ENCODE data around the gene STXBP5. TPM values are rescaled to one million over a fixed set of nuclear protein-coding genes. Genes with fewer than 3 reads are reported as not detected.

The STXBP5 gene
- total and polyA plus RNA-seq, 4 donors: 1.9 to 8.9 (median 4.8) TPM

DNA sequence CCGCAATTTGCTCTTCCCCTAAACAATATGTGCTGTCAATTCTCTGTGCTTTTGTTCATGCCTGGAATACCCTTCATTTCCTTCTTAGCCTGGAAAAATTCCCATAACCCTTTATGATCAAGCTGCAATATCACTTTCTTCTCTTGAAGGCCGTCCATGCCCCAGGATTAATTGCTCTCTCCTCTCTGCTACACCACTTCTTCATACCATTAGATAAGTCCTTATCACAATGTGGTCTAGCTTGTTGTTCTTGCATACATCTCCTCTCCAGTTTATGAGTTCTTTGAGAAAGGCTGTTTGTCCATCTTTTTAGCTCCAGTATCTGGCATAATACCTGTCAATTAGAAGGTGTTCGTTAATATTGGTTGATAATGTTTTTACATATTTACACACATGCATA is 193.1 kb downstream of the STXBP5 start:
- H3K27ac ChIP-seq (ENCODE audit: low read depth in 1 of 2, low read length in 2 of 2): no peak overlapping the region
- H3K27me3 ChIP-seq (ENCODE audit: control insufficient read depth in 4 of 4, insufficient read depth in 4 of 4, low read length in 3 of 4): no peaks in the 10 kb centered on the region
- 87% methylated on average over 3 of the region's 3 CpGs for WGBS
- no peak for TF ChIP-seq NR2F2 (IDR thresholded peaks at IDR 0.05)
- H3K9me3 ChIP-seq (ENCODE audit: control insufficient read depth in 4 of 4, low read length in 3 of 4): no peaks in the 10 kb centered on the region
- no peak overlapping the region for H3K4me3 ChIP-seq (ENCODE audit: low read depth in 1 of 3, low read length in 3 of 3)
- no peaks in the 10 kb centered on the region for H3K36me3 ChIP-seq (ENCODE audit: control insufficient read depth in 4 of 4, insufficient read depth in 3 of 4, low read depth in 1 of 4, low read length in 3 of 4)
- H3K9ac ChIP-seq (ENCODE audit: low read depth in 1 of 2, low read length in 2 of 2): no peak overlapping the region
- no peak for DNase-seq (ENCODE audit: low spot score)
- H3K4me1 ChIP-seq (ENCODE audit: control insufficient read depth in 4 of 4, insufficient read depth in 4 of 4, low read length in 3 of 4): peaks cover 0 to 1% (median 0%) of the 10 kb centered on the region in 4 donors

GRCh38 chr6:147400968-147401367 is 196.8 kb downstream of the STXBP5 start:
- Histone ChIP-seq H3K27ac (ENCODE audit: low read depth in 1 of 2, low read length in 2 of 2) (no peak overlapping the region), H3K36me3 (ENCODE audit: control insufficient read depth in 4 of 4, insufficient read depth in 3 of 4, low read depth in 1 of 4, low read length in 3 of 4) (no peaks in the 10 kb centered on the region), H3K4me1 (ENCODE audit: control insufficient read depth in 4 of 4, insufficient read depth in 4 of 4, low read length in 3 of 4) (no peaks in the 10 kb centered on the region), H3K9ac (ENCODE audit: low read depth in 1 of 2, low read length in 2 of 2) (no peak overlapping the region), H3K27me3 (ENCODE audit: control insufficient read depth in 4 of 4, insufficient read depth in 4 of 4, low read length in 3 of 4) (no peaks in the 10 kb centered on the region), H3K4me3 (ENCODE audit: low read depth in 1 of 3, low read length in 3 of 3) (no peak overlapping the region), H3K9me3 (ENCODE audit: control insufficient read depth in 4 of 4, low read length in 3 of 4) (no peaks in the 10 kb centered on the region)
- TF ChIP-seq HNF4G (IDR thresholded peaks at IDR 0.05) (no peak), CTCF (IDR thresholded peaks at IDR 0.05; ENCODE audit: low read depth, low read length, missing input control) (no peak), HNF4A (conservative IDR thresholded peaks at IDR 0.05) (no peak), YY1 (IDR thresholded peaks at IDR 0.05) (no peak), FOXA2 (IDR thresholded peaks at IDR 0.05) (no peak), NR2F2 (IDR thresholded peaks at IDR 0.05) (no peak), ZBTB33 (IDR thresholded peaks at IDR 0.05) (no peak), REST (IDR thresholded peaks at IDR 0.05) (no peak), SP1 (IDR thresholded peaks at IDR 0.05) (no peak)
- TF ChIP-seq, protein P1, sequence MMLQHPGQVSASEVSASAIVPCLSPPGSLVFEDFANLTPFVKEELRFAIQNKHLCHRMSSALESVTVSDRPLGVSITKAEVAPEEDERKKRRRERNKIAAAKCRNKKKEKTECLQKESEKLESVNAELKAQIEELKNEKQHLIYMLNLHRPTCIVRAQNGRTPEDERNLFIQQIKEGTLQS (IDR thresholded peaks at IDR 0.05): no peak
- no peak for DNase-seq (ENCODE audit: low spot score)

DNA sequence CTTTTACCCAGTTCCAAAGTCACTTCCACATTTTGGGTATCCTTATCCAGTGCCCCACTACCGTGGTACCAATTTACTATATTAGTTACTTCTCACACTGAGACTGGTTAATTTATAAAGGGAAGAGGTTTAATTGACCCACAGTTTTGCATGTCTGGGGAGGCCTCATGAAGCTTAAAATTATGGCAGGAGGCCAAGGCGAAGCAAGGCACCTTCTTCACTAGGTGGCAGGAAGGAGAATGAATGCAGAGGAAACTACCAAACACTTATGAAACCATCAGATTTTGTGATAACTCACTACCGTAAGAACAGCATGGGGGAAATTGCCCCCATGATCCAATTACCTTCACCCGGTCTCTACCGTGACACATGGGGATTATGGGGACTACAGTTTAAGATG is 197.6 kb downstream of the STXBP5 start:
- no peaks in the 10 kb centered on the region for H3K36me3 ChIP-seq (ENCODE audit: control insufficient read depth in 4 of 4, insufficient read depth in 3 of 4, low read depth in 1 of 4, low read length in 3 of 4)
- no peak overlapping the region for H3K4me3 ChIP-seq (ENCODE audit: low read depth in 1 of 3, low read length in 3 of 3)
- H3K9me3 ChIP-seq (ENCODE audit: control insufficient read depth in 4 of 4, low read length in 3 of 4): no peaks in the 10 kb centered on the region
- no peak for DNase-seq (ENCODE audit: low spot score)
- H3K27me3 ChIP-seq (ENCODE audit: control insufficient read depth in 4 of 4, insufficient read depth in 4 of 4, low read length in 3 of 4): no peaks in the 10 kb centered on the region
- WGBS: 92% methylated on average over 5 of the region's 5 CpGs
- H3K27ac ChIP-seq (ENCODE audit: low read depth in 1 of 2, low read length in 2 of 2): no peak overlapping the region
- H3K9ac ChIP-seq (ENCODE audit: low read depth in 1 of 2, low read length in 2 of 2): no peak overlapping the region
- H3K4me1 ChIP-seq (ENCODE audit: control insufficient read depth in 4 of 4, insufficient read depth in 4 of 4, low read length in 3 of 4): no peaks in the 10 kb centered on the region
- no peak for TF ChIP-seq HNF4A (conservative IDR thresholded peaks at IDR 0.05)
- TF ChIP-seq, protein P2, sequence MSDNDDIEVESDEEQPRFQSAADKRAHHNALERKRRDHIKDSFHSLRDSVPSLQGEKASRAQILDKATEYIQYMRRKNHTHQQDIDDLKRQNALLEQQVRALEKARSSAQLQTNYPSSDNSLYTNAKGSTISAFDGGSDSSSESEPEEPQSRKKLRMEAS (IDR thresholded peaks at IDR 0.05): no peak
- no peak for TF ChIP-seq RAD21 (IDR thresholded peaks at IDR 0.05)
- no peak for TF ChIP-seq REST (IDR thresholded peaks at IDR 0.05)
- TF ChIP-seq JUND (IDR thresholded peaks at IDR 0.05): no peak
- no peak for TF ChIP-seq SP1 (IDR thresholded peaks at IDR 0.05)
- TF ChIP-seq CTCF (IDR thresholded peaks at IDR 0.05; ENCODE audit: low read depth, low read length, missing input control): no peak
- TF ChIP-seq, protein P1 (IDR thresholded peaks at IDR 0.05): no peak

All from liver (tissue), 9 donors.